ENCODE data around the gene ZSWIM7.
"Not testable (repeated sequence)": the region's sequence is repeated elsewhere in the genome, so short reads cannot be mapped to it uniquely, and the experiment has no call there.

The ZSWIM7 gene

GRCh38 chr17:15998031-15998562 lies 1.4 kb downstream of the ZSWIM7 start:
- no peak for DNase-seq

GRCh38 chr17:15996322-15996721 lies 3.2 kb downstream of the ZSWIM7 start:
- no peak for DNase-seq

GRCh38 chr17:15981646-15982580 lies 17.6 kb downstream of the ZSWIM7 start:
- DNase-seq = no peak

GRCh38 chr17:15981208-15981607 lies 18.3 kb downstream of the ZSWIM7 start:
- DNase-seq = no peak

- DNase-seq = not testable (repeated sequence)
Observed at GRCh38 chr17:15979013-15979412, 20.5 kb downstream of the ZSWIM7 start.

- no peak for DNase-seq
Observed at GRCh38 chr17:15978606-15979005, 20.9 kb downstream of the ZSWIM7 start.

- no peak for DNase-seq
Observed at GRCh38 chr17:15977894-15978293, 21.6 kb downstream of the ZSWIM7 start.

GRCh38 chr17:15973834-15974233 lies 25.7 kb downstream of the ZSWIM7 start:
- DNase-seq = no peak

GRCh38 chr17:15973016-15973415 lies 26.5 kb downstream of the ZSWIM7 start:
- DNase-seq = no peak

GRCh38 chr17:15972497-15972951 lies 27.0 kb downstream of the ZSWIM7 start:
- DNase-seq = no peak

GRCh38 chr17:15971882-15972281 lies 27.6 kb downstream of the ZSWIM7 start:
- no peak for DNase-seq

- no peak for DNase-seq
Observed at GRCh38 chr17:15971098-15971678, 28.3 kb downstream of the ZSWIM7 start.

- DNase-seq = no peak
Observed at GRCh38 chr17:15970500-15970899, 29.0 kb downstream of the ZSWIM7 start.

GRCh38 chr17:15969463-15969862 lies 30.0 kb downstream of the ZSWIM7 start:
- no peak for DNase-seq

GRCh38 chr17:15967706-15968399 lies 31.7 kb downstream of the ZSWIM7 start:
- DNase-seq = no peak

- DNase-seq = no peak
Observed at GRCh38 chr17:15966879-15967248, 32.6 kb downstream of the ZSWIM7 start.

GRCh38 chr17:15966183-15966878 lies 33.2 kb downstream of the ZSWIM7 start:
- DNase-seq = no peak

GRCh38 chr17:15965528-15965927 lies 34.0 kb downstream of the ZSWIM7 start:
- no peak for DNase-seq

GRCh38 chr17:15963670-15964110 lies 35.8 kb downstream of the ZSWIM7 start:
- DNase-seq = no peak

- DNase-seq = no peak
Observed at GRCh38 chr17:15958484-15958854, 41.0 kb downstream of the ZSWIM7 start.

GRCh38 chr17:15957608-15958307 lies 41.7 kb downstream of the ZSWIM7 start:
- DNase-seq = no peak

GRCh38 chr17:15957206-15957605 lies 42.3 kb downstream of the ZSWIM7 start:
- no peak for DNase-seq
